Measurements from ENCODE around the gene ATP1A2.

DNA sequence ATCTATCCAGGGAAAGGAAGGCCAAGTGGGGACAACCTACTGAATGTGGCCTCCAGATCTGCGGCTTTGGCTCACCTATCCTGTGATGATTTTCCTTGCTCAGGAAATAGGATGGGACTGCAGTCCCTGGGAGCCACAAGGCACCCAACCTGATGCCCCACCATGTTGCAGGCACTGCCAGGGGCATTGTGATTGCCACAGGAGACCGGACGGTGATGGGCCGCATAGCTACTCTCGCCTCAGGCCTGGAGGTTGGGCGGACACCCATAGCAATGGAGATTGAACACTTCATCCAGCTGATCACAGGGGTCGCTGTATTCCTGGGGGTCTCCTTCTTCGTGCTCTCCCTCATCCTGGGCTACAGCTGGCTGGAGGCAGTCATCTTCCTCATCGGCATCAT lies 11.8 kb downstream of the ATP1A2 start:
- no peak for TF ChIP-seq POLR2A (IDR thresholded peaks at IDR 0.05)
- TF ChIP-seq, protein P1, sequence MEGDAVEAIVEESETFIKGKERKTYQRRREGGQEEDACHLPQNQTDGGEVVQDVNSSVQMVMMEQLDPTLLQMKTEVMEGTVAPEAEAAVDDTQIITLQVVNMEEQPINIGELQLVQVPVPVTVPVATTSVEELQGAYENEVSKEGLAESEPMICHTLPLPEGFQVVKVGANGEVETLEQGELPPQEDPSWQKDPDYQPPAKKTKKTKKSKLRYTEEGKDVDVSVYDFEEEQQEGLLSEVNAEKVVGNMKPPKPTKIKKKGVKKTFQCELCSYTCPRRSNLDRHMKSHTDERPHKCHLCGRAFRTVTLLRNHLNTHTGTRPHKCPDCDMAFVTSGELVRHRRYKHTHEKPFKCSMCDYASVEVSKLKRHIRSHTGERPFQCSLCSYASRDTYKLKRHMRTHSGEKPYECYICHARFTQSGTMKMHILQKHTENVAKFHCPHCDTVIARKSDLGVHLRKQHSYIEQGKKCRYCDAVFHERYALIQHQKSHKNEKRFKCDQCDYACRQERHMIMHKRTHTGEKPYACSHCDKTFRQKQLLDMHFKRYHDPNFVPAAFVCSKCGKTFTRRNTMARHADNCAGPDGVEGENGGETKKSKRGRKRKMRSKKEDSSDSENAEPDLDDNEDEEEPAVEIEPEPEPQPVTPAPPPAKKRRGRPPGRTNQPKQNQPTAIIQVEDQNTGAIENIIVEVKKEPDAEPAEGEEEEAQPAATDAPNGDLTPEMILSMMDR (IDR thresholded peaks at IDR 0.05) = no peak
